Vagina (tissue), 2 donors: Measurements from ENCODE around the gene MKRN2OS.

Experiments
- POLR2A ChIP-seq, 2 donors: fragments of 450-650 bp; IDR thresholded peaks; one replicate each; pipeline ENCODE4 v1.6.1; 2017; ENCODE audit warnings: antibody characterized with exemption in 2 of 2, mild to moderate bottlenecking in 2 of 2, moderate library complexity in 2 of 2
- POLR2AphosphoS5 ChIP-seq, 2 donors: sonication (generic); formaldehyde crosslinking; IDR thresholded peaks; one replicate each; pipeline ENCODE4 v1.9.0; 2017; ENCODE audit warnings: antibody characterized with exemption in 2 of 2, mild to moderate bottlenecking in 2 of 2, low read depth in 1 of 2; ENCODE audit not compliant: insufficient read depth in 1 of 2
- TF ChIP-seq, protein P1 (sequence below), 3 experiments: fragments of 450-650 bp in 2 of 3; fragments of 200-600 bp in 1 of 3; sonication (generic) in 1 of 3; IDR thresholded peaks; one replicate each; pipeline ENCODE4 v1.5.1; 2017 to 2019; ENCODE audit warnings: antibody characterized with exemption in 3 of 3, mild to moderate bottlenecking in 2 of 3, moderate library complexity in 2 of 3

DNA sequence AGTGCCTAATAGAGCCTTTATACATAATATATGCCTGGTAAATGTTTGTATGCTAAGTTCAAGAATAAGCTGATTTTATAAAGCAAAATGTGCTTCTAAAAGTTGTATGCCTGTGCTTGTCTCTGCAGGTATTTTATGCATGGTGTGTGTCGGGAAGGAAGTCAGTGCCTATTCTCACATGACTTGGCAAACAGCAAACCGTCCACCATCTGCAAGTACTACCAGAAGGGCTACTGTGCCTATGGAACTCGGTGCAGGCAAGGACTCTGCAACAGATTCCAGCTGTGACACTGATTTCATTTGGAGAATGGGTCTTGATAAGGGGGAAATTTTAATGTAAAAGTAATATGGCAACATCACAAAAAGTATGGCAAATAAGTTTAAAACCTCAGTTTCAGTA is 23.4 kb upstream of the MKRN2OS start:
- TF ChIP-seq, protein P1, sequence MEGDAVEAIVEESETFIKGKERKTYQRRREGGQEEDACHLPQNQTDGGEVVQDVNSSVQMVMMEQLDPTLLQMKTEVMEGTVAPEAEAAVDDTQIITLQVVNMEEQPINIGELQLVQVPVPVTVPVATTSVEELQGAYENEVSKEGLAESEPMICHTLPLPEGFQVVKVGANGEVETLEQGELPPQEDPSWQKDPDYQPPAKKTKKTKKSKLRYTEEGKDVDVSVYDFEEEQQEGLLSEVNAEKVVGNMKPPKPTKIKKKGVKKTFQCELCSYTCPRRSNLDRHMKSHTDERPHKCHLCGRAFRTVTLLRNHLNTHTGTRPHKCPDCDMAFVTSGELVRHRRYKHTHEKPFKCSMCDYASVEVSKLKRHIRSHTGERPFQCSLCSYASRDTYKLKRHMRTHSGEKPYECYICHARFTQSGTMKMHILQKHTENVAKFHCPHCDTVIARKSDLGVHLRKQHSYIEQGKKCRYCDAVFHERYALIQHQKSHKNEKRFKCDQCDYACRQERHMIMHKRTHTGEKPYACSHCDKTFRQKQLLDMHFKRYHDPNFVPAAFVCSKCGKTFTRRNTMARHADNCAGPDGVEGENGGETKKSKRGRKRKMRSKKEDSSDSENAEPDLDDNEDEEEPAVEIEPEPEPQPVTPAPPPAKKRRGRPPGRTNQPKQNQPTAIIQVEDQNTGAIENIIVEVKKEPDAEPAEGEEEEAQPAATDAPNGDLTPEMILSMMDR (IDR thresholded peaks at IDR 0.05): no peak
- no peak for TF ChIP-seq POLR2A (IDR thresholded peaks at IDR 0.05)
- TF ChIP-seq POLR2AphosphoS5 (IDR thresholded peaks at IDR 0.05; ENCODE audit: insufficient read depth in 1 of 2, low read depth in 1 of 2): no peak
